HL-60 (cell line): ENCODE measurements around the gene CAVIN2.

Experiments used
- DNase-seq, 2 experiments: peaks; one replicate each; pipeline ENCODE4 v3.0.0-alpha.2; 2010 to 2020; ENCODE audit warnings: low read depth in 1 of 2, low spot score in 1 of 2
- H3K27ac ChIP-seq: fragments of 250-450 bp; sonication (Bioruptor Pico); replicated peaks from 2 replicates; pipeline ENCODE4 v1.5.1; 2020; ENCODE audit warnings: mild to moderate bottlenecking, moderate library complexity
- H3K27me3 ChIP-seq: fragments of 250-450 bp; sonication (Bioruptor Pico); 2 replicates; pipeline ENCODE4 v1.5.1; 2021; ENCODE audit warnings: mild to moderate bottlenecking, moderate library complexity; ENCODE audit not compliant: insufficient read depth, poor library complexity, severe bottlenecking
- H3K4me3 ChIP-seq: replicated peaks from 2 replicates; pipeline ENCODE4 v1.5.1; 2011; ENCODE audit warnings: mild to moderate bottlenecking, control low read depth, low read length; ENCODE audit not compliant: insufficient read depth
- GABPA ChIP-seq: IDR thresholded peaks from 2 replicates; pipeline ENCODE4 v1.6.1; 2012; ENCODE audit warnings: low read depth
- POLR2AphosphoS5 ChIP-seq: IDR thresholded peaks from 2 replicates; pipeline ENCODE4 v1.6.1; 2012; ENCODE audit warnings: low read depth
- SPI1 ChIP-seq: IDR thresholded peaks from 2 replicates; pipeline ENCODE4 v1.6.1; 2012; ENCODE audit warnings: low read depth, mild to moderate bottlenecking, borderline replicate concordance
- TF ChIP-seq, protein P1 (sequence below): IDR thresholded peaks from one replicate; pipeline ENCODE4 v1.5.1; 2011; ENCODE audit warnings: low read length, control low read depth, inconsistent platforms; ENCODE audit not compliant: insufficient read depth
- TF ChIP-seq, protein P2 (sequence below): IDR thresholded peaks from 2 replicates; pipeline ENCODE4 v1.6.1; 2012; ENCODE audit warnings: low read depth; ENCODE audit not compliant: insufficient replicate concordance

Gene CAVIN2

DNA sequence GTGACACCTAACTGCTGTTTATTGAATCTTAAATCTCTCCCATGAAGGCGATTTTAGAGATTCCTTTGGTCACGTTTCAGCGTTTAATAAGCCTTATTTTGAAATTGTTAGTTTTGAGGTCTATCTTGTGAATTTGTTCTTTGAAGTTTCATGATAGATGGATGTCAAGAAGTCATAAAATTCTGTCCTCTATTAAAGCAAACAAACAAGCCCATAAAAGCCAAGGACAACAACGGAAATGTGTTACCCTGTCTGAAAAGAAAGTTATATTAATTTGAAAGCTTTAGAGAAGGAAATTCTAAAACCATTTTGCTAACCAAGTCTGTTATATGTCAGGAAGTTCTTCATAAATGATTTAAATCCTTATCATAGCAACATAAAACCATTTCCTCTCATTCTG is 7.0 kb upstream of the CAVIN2 start:
- Histone ChIP-seq H3K27ac (no peak overlapping the region), H3K27me3 (no peaks in the 10 kb centered on the region), H3K4me3 (no peak overlapping the region)
- TF ChIP-seq GABPA (no peak), POLR2AphosphoS5 (no peak), SPI1 (no peak)
- TF ChIP-seq, protein P1, sequence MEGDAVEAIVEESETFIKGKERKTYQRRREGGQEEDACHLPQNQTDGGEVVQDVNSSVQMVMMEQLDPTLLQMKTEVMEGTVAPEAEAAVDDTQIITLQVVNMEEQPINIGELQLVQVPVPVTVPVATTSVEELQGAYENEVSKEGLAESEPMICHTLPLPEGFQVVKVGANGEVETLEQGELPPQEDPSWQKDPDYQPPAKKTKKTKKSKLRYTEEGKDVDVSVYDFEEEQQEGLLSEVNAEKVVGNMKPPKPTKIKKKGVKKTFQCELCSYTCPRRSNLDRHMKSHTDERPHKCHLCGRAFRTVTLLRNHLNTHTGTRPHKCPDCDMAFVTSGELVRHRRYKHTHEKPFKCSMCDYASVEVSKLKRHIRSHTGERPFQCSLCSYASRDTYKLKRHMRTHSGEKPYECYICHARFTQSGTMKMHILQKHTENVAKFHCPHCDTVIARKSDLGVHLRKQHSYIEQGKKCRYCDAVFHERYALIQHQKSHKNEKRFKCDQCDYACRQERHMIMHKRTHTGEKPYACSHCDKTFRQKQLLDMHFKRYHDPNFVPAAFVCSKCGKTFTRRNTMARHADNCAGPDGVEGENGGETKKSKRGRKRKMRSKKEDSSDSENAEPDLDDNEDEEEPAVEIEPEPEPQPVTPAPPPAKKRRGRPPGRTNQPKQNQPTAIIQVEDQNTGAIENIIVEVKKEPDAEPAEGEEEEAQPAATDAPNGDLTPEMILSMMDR, result no peak
- TF ChIP-seq, protein P2, sequence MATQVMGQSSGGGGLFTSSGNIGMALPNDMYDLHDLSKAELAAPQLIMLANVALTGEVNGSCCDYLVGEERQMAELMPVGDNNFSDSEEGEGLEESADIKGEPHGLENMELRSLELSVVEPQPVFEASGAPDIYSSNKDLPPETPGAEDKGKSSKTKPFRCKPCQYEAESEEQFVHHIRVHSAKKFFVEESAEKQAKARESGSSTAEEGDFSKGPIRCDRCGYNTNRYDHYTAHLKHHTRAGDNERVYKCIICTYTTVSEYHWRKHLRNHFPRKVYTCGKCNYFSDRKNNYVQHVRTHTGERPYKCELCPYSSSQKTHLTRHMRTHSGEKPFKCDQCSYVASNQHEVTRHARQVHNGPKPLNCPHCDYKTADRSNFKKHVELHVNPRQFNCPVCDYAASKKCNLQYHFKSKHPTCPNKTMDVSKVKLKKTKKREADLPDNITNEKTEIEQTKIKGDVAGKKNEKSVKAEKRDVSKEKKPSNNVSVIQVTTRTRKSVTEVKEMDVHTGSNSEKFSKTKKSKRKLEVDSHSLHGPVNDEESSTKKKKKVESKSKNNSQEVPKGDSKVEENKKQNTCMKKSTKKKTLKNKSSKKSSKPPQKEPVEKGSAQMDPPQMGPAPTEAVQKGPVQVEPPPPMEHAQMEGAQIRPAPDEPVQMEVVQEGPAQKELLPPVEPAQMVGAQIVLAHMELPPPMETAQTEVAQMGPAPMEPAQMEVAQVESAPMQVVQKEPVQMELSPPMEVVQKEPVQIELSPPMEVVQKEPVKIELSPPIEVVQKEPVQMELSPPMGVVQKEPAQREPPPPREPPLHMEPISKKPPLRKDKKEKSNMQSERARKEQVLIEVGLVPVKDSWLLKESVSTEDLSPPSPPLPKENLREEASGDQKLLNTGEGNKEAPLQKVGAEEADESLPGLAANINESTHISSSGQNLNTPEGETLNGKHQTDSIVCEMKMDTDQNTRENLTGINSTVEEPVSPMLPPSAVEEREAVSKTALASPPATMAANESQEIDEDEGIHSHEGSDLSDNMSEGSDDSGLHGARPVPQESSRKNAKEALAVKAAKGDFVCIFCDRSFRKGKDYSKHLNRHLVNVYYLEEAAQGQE, result no peak
- no peak for DNase-seq

DNA sequence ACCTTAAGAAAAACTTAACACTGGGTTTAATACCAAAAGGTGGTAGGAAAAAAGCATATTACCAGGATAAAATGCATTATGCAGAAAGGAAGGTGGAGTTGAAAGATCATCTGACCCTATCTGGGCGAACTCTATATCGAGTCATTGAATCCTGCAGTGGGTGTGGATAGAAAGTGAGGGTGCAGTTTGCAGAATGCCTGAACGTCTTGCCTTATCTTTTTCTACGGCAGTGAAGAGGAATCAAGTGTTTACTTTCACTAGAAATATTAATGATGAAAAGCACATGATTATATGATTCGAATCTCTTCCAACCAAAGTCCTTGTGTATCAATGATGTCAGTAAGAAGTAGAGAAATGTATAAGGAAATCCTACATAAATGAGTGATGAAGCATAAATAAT is 4.3 kb upstream of the CAVIN2 start:
- no peak overlapping the region for H3K4me3 ChIP-seq
- H3K27me3 ChIP-seq, result no peaks in the 10 kb centered on the region
- H3K27ac ChIP-seq, result no peak overlapping the region
- DNase-seq, result no peak
- TF ChIP-seq SPI1, result no peak
- TF ChIP-seq GABPA, result no peak
- TF ChIP-seq, protein P1, result no peak
- TF ChIP-seq, protein P2, result no peak
- no peak for TF ChIP-seq POLR2AphosphoS5

DNA sequence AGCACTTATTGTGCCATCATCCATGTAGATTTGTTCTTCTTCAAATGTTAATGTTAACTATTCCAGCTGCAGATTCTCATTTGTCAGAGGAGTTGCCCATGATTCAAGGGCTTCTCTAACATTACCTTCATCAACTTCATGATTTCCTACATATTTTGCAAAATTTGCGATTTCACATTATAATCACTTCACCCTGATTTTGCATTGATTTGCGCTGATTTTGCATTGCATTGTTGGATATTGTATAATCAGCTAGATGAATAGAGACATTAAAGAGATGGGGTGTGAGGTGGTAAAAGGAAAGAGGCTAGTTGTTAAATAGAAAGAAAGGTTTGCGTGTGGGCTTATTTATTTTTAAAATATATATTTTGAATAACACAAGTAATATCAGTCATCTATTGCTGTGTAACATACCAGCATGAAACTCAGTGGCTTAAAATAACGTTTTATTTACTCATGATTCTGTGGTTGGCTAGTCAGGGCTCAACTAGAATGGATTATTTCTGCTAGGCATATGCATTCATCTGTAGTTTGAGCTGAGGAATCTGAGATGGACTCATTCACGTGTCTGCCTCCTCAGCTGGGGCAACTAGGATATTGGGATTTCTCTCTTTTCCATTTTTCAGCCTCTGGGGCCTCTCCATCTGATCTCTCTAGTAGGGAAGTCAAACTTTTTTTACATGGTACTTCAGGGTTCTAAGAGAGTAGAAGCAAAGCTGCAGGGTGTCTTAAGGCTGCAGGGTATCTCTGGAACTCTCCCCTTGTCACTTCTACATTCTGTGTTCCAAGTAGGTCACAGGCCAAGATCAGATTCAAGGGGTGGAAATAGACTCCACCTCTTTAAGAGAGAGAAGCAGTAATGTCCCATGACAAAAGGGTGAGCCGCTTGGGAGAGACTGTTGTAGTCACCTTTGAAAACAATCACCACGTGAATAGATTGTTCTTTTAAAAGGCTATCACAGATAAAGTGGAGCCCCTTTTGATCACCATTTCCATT is 2.2 kb upstream of the CAVIN2 start:
- no peak overlapping the region for H3K4me3 ChIP-seq
- TF ChIP-seq, protein P1, result no peak
- TF ChIP-seq GABPA (no peak), SPI1 (no peak), POLR2AphosphoS5 (no peak)
- TF ChIP-seq, protein P2, result no peak
- H3K27ac ChIP-seq, result no peak overlapping the region
- no peak for DNase-seq
- no peaks in the 10 kb centered on the region for H3K27me3 ChIP-seq
